GM12873 (cell line): ENCODE measurements around the gene WFDC6.

ENCODE experiments used
- TF ChIP-seq, protein P1 (sequence below): IDR thresholded peaks from 2 replicates; pipeline ENCODE4 v1.5.1; 2012; ENCODE audit warnings: low read depth, mild to moderate bottlenecking, moderate library complexity, low read length, control low read depth; ENCODE audit not compliant: insufficient read depth; ENCODE audit errors: missing control alignments

WFDC6 gene

GRCh38 chr20:45484676-45485075, 54.6 kb downstream of the WFDC6 start:
- TF ChIP-seq, protein P1, sequence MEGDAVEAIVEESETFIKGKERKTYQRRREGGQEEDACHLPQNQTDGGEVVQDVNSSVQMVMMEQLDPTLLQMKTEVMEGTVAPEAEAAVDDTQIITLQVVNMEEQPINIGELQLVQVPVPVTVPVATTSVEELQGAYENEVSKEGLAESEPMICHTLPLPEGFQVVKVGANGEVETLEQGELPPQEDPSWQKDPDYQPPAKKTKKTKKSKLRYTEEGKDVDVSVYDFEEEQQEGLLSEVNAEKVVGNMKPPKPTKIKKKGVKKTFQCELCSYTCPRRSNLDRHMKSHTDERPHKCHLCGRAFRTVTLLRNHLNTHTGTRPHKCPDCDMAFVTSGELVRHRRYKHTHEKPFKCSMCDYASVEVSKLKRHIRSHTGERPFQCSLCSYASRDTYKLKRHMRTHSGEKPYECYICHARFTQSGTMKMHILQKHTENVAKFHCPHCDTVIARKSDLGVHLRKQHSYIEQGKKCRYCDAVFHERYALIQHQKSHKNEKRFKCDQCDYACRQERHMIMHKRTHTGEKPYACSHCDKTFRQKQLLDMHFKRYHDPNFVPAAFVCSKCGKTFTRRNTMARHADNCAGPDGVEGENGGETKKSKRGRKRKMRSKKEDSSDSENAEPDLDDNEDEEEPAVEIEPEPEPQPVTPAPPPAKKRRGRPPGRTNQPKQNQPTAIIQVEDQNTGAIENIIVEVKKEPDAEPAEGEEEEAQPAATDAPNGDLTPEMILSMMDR = no peak
